IPS-18a (cell line): ENCODE measurements around the gene PDCD11.

Experiments used
- H3K27ac ChIP-seq: one replicate; pipeline ENCODE4 v1.5.1; 2013; ENCODE audit warnings: low read length
- H3K27me3 ChIP-seq: one replicate; pipeline ENCODE4 v1.6.1; 2013; ENCODE audit warnings: mild to moderate bottlenecking, low read length; ENCODE audit not compliant: control insufficient read depth, insufficient read depth
- H3K36me3 ChIP-seq: one replicate; pipeline ENCODE4 v1.6.1; 2013; ENCODE audit warnings: low read depth, low read length; ENCODE audit not compliant: control insufficient read depth
- H3K4me1 ChIP-seq: one replicate; pipeline ENCODE4 v1.6.1; 2013; ENCODE audit warnings: low read depth, low read length; ENCODE audit not compliant: control insufficient read depth
- H3K4me3 ChIP-seq: one replicate; pipeline ENCODE4 v1.5.1; 2013; ENCODE audit warnings: low read length
- H3K9ac ChIP-seq: one replicate; pipeline ENCODE4 v1.6.1; 2013; ENCODE audit warnings: mild to moderate bottlenecking, low read length, moderate library complexity
- H3K9me3 ChIP-seq: one replicate; pipeline ENCODE4 v1.6.1; 2013; ENCODE audit warnings: low read depth, low read length; ENCODE audit not compliant: control insufficient read depth

The PDCD11 gene

DNA sequence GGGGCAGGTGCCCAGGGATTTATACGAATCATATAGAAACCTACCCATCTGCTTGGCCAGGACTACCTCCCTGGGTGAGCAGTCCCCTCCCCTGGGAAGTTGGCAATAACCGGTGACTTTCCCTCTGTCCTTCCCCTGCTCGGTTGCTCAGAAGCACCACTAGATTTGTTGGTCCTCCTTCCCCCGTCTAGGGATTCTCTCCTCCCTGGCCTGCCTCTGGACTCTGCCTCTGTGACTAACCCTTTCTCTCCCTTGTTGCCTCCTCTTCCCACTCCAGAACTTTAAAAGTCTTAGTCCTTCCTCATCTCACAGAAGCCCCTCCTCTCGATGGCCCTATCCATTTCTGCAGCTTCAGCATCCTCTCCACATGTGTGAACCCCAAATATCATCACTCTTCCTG is 72.8 kb downstream of the PDCD11 start:
- no peak overlapping the region for H3K4me3 ChIP-seq
- no peaks in the 10 kb centered on the region for H3K36me3 ChIP-seq
- no peaks in the 10 kb centered on the region for H3K27me3 ChIP-seq
- H3K9ac ChIP-seq: no peak overlapping the region
- no peaks in the 10 kb centered on the region for H3K4me1 ChIP-seq
- no peak overlapping the region for H3K27ac ChIP-seq
- no peaks in the 10 kb centered on the region for H3K9me3 ChIP-seq

DNA sequence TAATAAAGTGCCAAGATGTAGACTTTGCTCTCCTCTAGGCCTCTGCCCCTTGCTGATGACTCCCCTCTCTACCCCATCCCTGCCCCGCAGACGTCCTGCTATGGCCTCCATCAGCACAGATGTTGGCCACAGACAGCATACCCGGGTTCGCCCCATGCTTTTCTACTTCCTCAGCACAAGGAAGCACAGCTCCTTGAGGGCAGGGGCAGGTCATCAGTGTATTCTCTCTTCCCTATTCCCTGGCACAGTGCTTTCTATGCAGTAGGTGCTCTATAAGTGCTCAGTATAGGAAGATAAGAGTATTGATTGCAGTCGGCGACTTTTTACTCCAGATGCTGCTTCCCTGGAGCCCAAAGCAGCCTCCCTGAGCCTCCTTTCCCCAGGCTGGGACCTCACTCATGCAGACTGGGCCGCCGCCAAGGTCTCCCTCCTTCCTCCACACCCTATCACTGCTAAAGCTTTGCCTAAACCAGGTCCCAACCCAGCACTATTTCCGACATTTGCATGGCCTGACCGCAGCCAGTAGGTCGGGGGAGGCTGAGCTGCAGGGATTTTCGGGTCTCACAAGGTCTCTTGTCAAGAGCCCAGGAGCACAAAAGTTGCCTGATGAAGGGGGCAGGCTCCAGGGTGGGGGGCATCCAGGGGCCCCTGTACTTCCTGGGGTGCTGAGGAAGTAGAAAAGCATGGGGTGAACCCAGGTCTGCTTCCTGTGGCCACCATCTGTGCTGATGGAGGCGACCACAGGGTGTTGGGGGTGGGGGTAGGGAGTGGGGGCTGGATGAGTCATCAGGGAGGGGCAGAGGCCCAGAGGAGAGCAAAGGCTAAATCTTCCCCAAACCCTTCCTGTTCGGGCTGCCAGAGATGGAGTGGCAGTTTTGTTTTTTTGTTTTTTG is 74.6 kb downstream of the PDCD11 start:
- Histone ChIP-seq H3K9me3 (no peaks in the 10 kb centered on the region), H3K4me3 (no peak overlapping the region), H3K27me3 (no peaks in the 10 kb centered on the region), H3K9ac (no peak overlapping the region), H3K4me1 (no peaks in the 10 kb centered on the region), H3K36me3 (no peaks in the 10 kb centered on the region), H3K27ac (no peak overlapping the region)

DNA sequence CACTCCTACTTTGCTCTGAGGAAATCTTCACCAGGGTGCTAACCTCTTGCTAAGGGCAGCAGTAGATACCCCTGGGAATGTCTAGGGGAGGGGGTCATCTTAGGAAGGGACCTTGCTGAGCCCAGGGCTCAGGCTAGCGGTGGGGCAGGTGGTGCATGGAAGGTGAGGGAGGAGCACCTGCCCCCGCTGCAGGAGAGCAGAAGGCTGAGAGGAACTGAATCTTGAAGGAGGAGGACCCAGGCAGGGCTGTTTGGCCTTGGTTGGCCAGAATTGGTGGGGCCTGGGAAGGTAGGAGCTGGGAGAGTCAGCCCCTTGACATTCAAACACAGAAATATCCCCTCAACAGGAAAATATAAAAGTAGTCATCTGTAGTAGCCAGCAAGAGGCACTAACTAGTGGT is 75.6 kb downstream of the PDCD11 start:
- Histone ChIP-seq H3K9ac (no peak overlapping the region), H3K27me3 (no peaks in the 10 kb centered on the region), H3K27ac (no peak overlapping the region), H3K9me3 (no peaks in the 10 kb centered on the region), H3K4me3 (no peak overlapping the region), H3K4me1 (peaks cover 5% of the 10 kb centered on the region), H3K36me3 (no peaks in the 10 kb centered on the region)

DNA sequence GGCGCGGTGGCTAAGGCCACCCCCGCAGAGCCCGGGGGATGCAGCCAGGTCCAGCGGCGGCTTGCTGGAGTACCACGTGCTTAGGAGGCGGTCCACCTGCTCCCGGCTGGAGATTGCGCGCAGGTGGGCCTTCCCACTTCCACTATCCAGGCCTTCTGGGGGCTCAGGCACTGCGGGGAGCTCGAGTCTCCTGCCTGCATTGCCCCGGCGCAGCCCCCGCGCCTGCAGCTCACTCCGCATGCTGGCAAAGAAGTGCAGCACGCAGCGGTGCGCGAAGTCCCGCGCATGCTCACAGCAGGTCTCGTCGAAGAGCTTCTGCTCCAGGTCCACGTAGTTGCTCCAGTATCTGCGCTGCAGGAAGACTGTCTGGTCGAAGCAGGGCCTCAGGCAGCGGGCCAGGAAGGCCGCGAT is 76.8 kb downstream of the PDCD11 start:
- no peaks in the 10 kb centered on the region for H3K36me3 ChIP-seq
- no peak overlapping the region for H3K4me3 ChIP-seq
- no peaks in the 10 kb centered on the region for H3K27me3 ChIP-seq
- H3K9ac ChIP-seq: no peak overlapping the region
- no peaks in the 10 kb centered on the region for H3K9me3 ChIP-seq
- no peak overlapping the region for H3K27ac ChIP-seq
- H3K4me1 ChIP-seq: peaks cover 5% of the 10 kb centered on the region

DNA sequence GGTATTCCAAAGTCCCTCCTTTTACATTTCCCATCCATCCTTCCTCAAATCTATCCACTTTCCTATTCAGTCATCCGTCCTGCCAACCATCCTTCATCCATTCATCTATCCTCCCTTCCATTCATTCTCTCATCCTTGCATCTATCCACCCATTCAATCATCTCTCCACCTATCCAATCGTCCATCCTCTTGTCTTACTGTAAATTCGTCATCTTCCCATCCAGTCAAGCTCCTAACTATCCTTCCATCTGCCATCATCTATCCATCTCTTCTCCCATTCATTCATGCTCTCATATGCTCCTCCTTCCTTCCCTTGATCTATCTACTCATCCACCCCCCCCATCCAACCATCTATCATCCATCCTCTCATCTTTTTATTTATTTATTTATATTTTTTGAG is 77.7 kb downstream of the PDCD11 start:
- H3K36me3 ChIP-seq: no peaks in the 10 kb centered on the region
- no peak overlapping the region for H3K27ac ChIP-seq
- H3K4me1 ChIP-seq: peaks cover 5% of the 10 kb centered on the region
- no peak overlapping the region for H3K4me3 ChIP-seq
- no peaks in the 10 kb centered on the region for H3K9me3 ChIP-seq
- H3K27me3 ChIP-seq: no peaks in the 10 kb centered on the region
- H3K9ac ChIP-seq: no peak overlapping the region

DNA sequence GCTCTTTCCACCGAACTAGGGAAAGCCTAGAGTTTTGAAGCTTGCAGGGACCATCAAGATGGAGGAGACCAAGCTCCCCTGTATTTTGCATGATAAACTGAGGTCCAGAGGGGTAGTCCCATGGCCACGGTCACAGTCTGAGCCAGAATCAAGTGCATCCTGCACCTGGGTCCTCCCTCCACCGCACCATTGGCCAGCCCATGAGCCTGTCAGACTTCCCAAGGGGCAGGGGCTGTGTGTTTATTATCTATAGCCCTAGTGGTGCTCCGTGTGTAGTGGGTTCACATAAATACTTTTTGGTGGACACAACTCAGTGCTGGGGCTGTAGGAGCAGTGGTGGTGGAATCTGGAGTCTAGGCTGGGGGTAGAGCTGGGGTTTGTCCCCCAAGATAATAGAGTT is 79.0 kb downstream of the PDCD11 start:
- no peak overlapping the region for H3K4me3 ChIP-seq
- H3K27ac ChIP-seq: no peak overlapping the region
- H3K9ac ChIP-seq: no peak overlapping the region
- H3K36me3 ChIP-seq: no peaks in the 10 kb centered on the region
- H3K9me3 ChIP-seq: no peaks in the 10 kb centered on the region
- H3K27me3 ChIP-seq: no peaks in the 10 kb centered on the region
- H3K4me1 ChIP-seq: peaks cover 5% of the 10 kb centered on the region

DNA sequence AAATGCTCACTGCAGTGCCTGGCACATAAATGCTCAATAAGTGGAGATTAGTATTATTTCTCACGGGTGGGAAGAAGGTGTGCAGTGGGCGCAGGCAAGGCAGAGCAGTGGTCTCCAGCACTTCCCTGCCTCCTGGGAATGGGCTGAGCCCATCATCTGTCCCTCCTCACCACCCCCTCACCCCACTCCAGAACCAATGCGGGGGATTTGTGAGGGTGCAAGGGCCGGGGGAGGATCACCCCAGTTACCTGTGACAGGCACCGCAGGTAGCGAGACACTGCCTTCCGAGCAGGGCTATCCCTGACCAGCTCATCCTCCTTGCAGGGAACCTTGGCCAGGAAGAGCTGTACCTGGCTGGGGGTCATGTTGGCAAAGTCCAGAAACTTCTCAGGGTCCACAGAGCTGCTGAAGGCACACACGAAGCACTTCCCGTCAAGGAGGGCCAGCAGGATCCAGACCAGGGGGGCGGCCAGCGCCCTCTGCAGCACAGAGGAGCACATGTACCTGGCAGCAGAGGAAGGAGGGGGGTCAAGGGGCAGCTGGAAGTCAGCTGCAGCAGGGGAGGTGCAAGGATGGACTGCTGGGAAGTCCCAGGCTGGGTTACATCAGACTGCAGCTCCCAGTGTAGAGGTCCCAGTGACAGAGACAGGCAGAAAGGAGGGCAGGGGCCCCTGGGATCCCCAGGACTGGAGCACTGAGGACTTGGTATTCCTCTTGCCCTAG is 79.8 kb downstream of the PDCD11 start:
- Histone ChIP-seq H3K36me3 (no peaks in the 10 kb centered on the region), H3K4me3 (no peak overlapping the region), H3K27ac (no peak overlapping the region), H3K9me3 (no peaks in the 10 kb centered on the region), H3K27me3 (no peaks in the 10 kb centered on the region), H3K9ac (peak overlapping the region; percentile 46), H3K4me1 (peaks cover 5% of the 10 kb centered on the region)

DNA sequence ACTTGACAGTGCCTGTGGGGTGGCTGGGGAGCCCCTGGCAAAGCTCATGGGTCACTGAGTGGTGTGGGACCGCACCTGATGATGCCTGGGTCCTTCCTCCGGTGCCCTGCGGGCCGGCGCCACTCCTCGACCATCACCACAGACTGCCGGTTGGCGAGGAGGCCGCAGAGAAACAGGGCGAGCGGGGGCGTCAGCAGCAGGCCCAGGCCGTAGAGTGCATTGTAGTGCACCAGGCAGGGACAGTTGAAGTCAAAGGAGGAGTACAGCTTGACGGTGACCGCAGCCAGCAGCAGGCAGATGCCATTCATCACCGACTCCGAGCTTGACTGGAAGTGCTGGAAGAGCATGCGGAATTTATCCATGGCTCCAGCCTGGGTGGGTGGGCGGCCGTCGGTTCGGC is 82.2 kb downstream of the PDCD11 start:
- H3K27me3 ChIP-seq: no peaks in the 10 kb centered on the region
- H3K9me3 ChIP-seq: no peaks in the 10 kb centered on the region
- no peak overlapping the region for H3K9ac ChIP-seq
- H3K4me3 ChIP-seq: no peak overlapping the region
- no peak overlapping the region for H3K27ac ChIP-seq
- peaks cover 5% of the 10 kb centered on the region for H3K4me1 ChIP-seq
- H3K36me3 ChIP-seq: no peaks in the 10 kb centered on the region

DNA sequence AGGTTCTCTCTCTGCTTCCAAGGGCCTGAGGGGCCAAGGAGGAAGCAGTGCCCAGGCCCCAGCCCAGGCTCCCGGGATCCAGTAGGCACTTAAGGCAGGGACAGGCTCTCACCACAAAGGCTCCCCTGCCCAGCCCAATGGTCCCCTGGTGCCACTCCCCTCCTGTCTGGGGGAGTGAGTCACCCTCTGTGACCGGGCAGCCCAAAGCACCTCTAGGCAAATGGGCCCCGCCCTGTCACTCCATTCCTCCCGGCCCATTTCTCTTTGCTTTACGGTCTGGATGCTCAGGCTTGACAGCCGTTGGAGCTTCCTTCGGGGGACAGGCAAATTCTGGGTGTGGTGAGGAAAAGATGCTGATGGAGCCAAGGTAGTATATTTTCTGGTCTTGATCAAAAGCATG is 82.7 kb downstream of the PDCD11 start, which contains the start of gene CALHM3:
Gene CALHM3, minus strand, starts transcription at position 106 of the 400 bp plus-strand sequence. CDS start 208 bp downstream, outside the sequence.
- Histone ChIP-seq H3K36me3 (no peaks in the 10 kb centered on the region), H3K4me3 (no peak within 1 kb of the TSS), H3K9me3 (no peaks in the 10 kb centered on the region), H3K27ac (no peak within 1 kb of the TSS), H3K4me1 (peaks cover 5% of the 10 kb centered on the region), H3K9ac (no peak within 1 kb of the TSS), H3K27me3 (no peaks in the 10 kb centered on the region)

DNA sequence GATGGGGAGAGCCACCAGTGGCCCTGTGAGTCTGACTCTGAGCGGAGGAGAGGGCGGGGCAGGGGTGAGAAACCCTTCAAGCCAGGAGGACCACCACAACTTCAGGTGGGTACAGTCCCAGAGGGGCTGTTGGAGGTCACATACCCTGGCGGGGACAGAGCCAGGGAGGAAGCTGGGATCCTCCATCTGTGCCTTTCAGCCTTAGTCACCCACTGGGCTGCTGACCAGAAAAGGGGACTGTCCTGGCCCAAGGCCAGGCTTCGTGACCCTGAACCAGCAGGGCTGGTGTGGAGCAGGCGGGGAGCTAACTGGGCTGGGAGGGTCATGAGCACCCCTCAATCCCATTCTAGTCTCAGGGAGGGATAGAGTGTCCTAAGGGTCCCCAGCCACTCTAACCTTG is 84.1 kb downstream of the PDCD11 start:
- H3K9me3 ChIP-seq: no peaks in the 10 kb centered on the region
- no peaks in the 10 kb centered on the region for H3K27me3 ChIP-seq
- H3K36me3 ChIP-seq: no peaks in the 10 kb centered on the region
- peaks cover 5% of the 10 kb centered on the region for H3K4me1 ChIP-seq
- no peak overlapping the region for H3K27ac ChIP-seq
- no peak overlapping the region for H3K4me3 ChIP-seq
- no peak overlapping the region for H3K9ac ChIP-seq

DNA sequence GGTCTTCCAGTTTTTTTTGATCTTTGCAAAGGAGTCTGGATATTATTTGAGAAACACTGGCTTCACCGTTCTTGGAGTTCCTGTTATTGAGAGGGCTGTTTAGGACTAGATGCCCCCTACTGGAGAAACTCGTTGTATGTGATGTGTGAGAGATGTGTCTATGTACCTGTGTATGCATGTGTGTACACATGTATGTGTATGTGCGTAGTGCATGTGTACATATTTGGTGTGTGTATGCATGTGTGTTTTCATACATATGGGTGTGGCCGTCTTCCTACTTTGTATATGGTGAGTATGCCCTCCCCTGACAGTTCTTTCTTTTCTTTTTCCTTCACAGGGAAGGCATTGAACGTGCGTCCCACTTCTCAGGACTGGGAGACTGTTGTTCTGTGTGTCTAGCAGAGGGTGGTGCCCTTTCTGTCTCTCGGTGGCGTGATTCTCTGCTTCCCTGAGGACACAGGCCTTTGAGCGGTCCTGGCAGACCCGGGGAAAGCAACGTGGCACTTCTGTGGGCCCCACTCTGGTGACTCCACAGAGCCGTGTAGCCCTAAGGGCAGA is 85.6 kb downstream of the PDCD11 start:
- Histone ChIP-seq H3K27ac (no peak overlapping the region), H3K9me3 (no peaks in the 10 kb centered on the region), H3K4me1 (peaks cover 2% of the 10 kb centered on the region), H3K36me3 (no peaks in the 10 kb centered on the region), H3K27me3 (no peaks in the 10 kb centered on the region), H3K4me3 (no peak overlapping the region), H3K9ac (no peak overlapping the region)
